NCI-H524 (cell line): Measurements from ENCODE around the gene OSER1.
A peak's percentile ranks its signal among the peaks of the same experiment; 100 is the strongest.
"Not testable (repeated sequence)": the region's sequence is repeated elsewhere in the genome, so short reads cannot be mapped to it uniquely, and the experiment has no call there.

Experiments
- DNase-seq, 2 experiments: peaks; one replicate each; lab custom pipeline; 2025; lab: John Stamatoyannopoulos, UW

Gene OSER1

DNA sequence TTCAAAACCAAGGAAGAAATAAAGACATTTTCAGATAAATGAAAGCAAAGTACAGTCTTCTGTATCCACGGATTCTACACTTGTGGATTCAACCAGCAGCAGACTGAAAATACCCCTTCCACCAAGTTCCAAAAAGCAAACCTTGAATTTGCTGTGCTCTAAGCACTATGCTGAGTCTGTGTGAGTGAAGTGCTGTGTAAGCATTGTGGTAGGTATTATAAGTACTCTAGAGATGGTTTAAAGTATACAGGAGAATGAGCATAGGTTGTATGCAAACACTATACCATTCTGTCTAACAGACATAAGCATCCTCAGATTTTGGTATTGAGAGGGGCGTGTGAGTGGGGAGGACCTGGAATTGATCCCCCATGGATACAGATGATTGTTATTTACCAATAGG is 9.6 kb downstream of the OSER1 start:
- DNase-seq = no peak

- DNase-seq = no peak
Observed at GRCh38 chr20:44200371-44200770, 10.2 kb downstream of the OSER1 start.

DNA sequence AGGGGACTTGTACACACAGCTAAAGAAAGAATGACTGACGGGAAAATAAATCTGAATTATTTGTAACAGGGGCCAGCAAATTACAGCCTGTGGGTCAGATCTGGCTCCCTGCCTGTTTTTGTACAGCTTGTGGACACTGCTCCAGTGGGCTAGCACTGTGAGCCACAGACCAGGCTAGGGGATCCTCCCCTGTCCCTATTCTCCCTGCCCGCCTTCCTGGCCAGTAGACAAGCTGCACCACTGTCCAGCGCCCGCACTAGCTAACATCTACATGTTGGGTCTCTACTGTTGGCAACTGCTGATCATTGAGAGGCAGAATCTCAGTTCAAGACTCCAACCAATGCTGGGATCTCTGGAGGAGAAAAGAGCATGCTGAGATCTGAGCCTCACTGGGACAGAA is 10.7 kb downstream of the OSER1 start:
- DNase-seq = no peak

DNA sequence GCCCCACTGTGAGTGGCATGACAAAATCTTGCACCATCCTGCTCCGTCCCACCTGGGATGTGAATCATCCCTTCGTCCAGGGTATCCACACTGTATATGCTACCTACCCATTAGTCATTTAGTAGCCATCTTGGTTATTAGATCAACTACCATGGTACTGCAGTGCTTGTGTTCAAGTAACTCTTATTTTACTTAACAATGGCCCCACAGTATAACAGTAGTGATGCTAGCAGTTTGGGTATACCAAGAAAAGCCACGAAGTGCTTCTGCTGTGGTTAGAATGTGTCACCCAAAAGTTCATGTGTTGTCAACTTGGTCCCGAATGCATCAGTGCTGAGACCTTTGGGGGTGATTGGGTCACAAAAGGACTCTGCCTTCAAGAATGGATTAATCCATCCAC is 11.7 kb downstream of the OSER1 start:
- no peak for DNase-seq

- DNase-seq = peak in 1 of 2 experiments; percentile 8
Observed at GRCh38 chr20:44196271-44196670, 14.3 kb downstream of the OSER1 start.

DNA sequence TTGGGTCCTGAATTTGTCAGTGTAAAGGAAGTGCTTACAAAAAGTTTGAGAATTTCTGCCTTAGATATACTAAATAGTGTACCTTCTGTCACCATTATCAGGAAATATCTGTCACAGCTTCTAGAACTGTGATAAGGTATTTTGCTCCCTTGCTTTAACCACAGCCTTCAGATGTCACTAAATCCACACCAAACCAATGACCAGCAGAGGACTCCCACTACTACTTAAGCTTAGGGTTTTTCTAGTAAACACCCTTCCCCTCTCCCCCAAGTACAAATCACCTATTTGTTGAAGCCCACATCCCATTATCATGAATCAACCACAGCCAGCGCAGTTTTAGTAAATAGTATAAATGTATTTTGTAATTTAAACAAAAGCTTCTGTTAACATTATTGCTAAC is 15.0 kb downstream of the OSER1 start:
- no peak for DNase-seq

- DNase-seq = no peak
Observed at GRCh38 chr20:44193801-44194200, 16.8 kb downstream of the OSER1 start.

DNA sequence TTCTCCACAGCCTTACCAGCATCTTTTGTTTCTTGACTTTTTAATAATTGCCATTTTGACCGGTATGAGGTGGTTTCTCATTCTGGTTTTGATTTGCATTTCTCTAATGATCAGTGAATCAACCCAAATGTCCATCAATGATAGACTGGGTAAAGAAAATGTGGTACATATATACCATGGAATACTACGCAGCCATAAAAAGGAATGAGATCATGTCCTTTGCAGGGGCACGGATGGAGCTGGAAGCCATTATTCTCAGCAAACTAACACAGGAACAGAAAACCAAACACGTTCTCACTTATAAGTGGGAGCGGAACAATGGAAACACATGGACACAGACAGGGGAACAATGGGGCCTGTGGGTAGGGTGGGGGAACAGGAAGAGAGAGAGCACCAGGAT is 18.9 kb downstream of the OSER1 start:
- not testable (repeated sequence) for DNase-seq

- DNase-seq = peak; percentile 49 to 68
Observed at GRCh38 chr20:44190197-44190852, 20.2 kb downstream of the OSER1 start.

- DNase-seq = no peak
Observed at GRCh38 chr20:44188752-44189151, 21.8 kb downstream of the OSER1 start.

GRCh38 chr20:44187772-44188709 is 22.5 kb downstream of the OSER1 start:
- DNase-seq = no peak

- DNase-seq = no peak
Observed at GRCh38 chr20:44187054-44187771, 23.4 kb downstream of the OSER1 start, which contains the start of gene JPH2. Gene JPH2 (minus strand): TSS chr20:44187188. CDS start chr20:44186705, 483 bp downstream.

- DNase-seq = no peak
Observed at GRCh38 chr20:44186674-44187053, 23.9 kb downstream of the OSER1 start.

GRCh38 chr20:44186201-44186600 is 24.4 kb downstream of the OSER1 start:
- DNase-seq = no peak

- no peak for DNase-seq
Observed at GRCh38 chr20:44185574-44185973, 25.0 kb downstream of the OSER1 start.

- no peak for DNase-seq
Observed at GRCh38 chr20:44183282-44183681, 27.3 kb downstream of the OSER1 start.

DNA sequence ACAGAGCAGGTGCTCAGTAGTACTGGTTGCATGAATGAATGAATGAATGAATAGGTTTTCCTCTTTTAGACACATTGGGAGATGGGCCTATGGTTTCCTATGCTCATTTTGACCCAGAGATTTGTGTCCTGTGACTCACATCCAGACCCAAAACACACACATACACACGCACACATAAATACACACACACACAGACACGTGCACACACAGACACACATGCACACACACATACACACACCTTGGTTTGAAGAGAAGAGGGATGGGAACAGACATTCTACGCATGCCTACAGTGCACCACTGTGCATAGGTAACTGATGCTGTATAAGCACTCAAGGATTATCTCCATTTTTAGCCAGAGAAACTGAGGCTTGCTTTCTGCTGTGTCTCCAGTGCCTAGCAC is 27.7 kb downstream of the OSER1 start:
- DNase-seq = no peak

DNA sequence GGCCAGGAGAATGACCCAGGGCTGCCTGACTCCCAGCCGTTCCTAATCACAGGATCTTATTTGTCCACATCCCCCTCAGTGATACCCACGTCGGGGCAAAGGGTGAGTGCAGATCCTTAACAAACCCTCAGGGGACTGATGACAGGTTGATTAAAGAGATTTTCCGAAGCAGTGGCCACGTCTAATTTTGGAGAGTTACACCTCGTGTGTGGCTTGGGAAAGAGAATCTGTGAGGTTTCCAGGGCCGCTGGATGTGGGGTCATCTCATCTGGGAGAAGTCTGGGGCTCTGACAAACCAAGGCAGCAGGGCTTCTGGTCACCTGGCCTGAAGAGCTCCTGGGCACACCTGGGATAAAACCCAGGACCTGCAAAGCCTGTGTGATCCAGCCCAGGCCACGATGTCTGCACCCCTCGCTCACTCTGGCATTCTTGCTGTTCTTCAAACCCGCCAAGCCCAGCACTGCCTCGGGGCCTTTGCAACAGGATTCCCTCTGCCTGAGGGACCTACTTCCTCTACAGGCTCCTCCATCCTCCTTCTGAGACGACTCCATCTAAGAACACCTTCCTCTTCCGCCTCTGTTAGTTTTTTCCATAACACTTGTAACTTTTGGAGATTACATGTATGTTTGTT is 28.3 kb downstream of the OSER1 start:
- no peak for DNase-seq

GRCh38 chr20:44181611-44182010 is 29.0 kb downstream of the OSER1 start:
- DNase-seq = peak in 1 of 2 experiments; percentile 9

- no peak for DNase-seq
Observed at GRCh38 chr20:44180814-44181213, 29.8 kb downstream of the OSER1 start.

DNA sequence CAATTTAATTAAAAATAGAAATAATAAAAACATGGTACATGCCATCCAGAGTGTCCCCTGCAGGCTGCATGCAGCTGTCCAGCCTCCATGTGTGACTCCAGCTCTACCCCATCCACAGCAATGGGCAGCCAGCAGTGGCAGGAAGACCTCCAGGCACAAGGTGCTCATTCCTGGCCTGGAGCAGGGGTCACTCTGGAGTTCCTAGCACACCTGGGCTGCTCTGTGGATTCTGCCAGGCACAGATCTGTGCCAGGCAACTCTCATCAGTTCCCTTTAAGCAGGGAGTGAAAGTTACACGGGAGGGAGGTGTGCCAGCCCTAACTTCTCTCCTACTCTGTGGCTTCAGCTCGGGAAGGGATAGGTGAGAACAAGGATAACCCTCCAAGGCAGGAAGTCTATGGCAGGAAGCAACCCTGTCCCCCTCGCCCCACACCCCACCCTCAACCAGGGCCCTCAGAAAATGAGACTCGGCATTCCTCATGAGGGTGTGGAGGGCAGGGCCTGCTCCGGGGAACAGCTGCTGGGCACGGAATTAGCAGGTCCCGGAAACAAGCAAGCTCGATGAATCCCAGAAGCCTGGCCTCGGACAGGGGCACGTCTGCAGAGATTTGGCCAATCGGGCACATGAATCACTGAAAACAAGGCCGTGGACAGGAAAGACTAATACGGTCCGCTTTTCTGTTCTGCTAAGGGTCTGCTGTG is 33.6 kb downstream of the OSER1 start:
- DNase-seq = no peak
